Measurements from ENCODE around the gene IRF8.

The IRF8 gene

DNA sequence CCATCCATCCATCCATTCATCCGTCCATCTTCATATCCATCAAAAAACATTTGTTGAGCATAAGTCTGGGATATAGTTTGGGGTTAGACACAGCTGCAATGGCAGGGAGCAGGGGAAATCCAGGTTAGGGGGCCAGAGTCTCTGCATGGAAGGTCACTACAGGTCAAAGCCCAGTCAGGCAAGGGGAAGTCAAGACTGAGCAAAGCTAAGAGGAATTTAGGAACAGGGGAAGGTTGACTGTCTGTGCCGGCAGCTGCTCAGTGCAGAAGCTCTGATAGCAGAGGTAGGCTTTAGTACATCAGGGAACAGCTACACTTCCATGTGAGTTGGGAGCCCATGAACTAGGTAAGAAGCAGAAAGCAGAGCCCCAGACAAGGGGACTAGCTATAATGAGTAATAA lies 68.1 kb downstream of the IRF8 start:
- no peak overlapping the region for H3K4me3 ChIP-seq (ENCODE audit: low read depth, low read length)
- no peak for DNase-seq (ENCODE audit: low read depth)
- TF ChIP-seq POLR2A (IDR thresholded peaks at IDR 0.05; ENCODE audit: extremely low read depth, insufficient read length): no peak
- TF ChIP-seq MYC (IDR thresholded peaks at IDR 0.05; ENCODE audit: low read depth, low read length): no peak
- TF ChIP-seq, protein P1, sequence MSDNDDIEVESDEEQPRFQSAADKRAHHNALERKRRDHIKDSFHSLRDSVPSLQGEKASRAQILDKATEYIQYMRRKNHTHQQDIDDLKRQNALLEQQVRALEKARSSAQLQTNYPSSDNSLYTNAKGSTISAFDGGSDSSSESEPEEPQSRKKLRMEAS (IDR thresholded peaks at IDR 0.05; ENCODE audit: low read depth, low read length): no peak
- TF ChIP-seq, protein P2, sequence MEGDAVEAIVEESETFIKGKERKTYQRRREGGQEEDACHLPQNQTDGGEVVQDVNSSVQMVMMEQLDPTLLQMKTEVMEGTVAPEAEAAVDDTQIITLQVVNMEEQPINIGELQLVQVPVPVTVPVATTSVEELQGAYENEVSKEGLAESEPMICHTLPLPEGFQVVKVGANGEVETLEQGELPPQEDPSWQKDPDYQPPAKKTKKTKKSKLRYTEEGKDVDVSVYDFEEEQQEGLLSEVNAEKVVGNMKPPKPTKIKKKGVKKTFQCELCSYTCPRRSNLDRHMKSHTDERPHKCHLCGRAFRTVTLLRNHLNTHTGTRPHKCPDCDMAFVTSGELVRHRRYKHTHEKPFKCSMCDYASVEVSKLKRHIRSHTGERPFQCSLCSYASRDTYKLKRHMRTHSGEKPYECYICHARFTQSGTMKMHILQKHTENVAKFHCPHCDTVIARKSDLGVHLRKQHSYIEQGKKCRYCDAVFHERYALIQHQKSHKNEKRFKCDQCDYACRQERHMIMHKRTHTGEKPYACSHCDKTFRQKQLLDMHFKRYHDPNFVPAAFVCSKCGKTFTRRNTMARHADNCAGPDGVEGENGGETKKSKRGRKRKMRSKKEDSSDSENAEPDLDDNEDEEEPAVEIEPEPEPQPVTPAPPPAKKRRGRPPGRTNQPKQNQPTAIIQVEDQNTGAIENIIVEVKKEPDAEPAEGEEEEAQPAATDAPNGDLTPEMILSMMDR (IDR thresholded peaks at IDR 0.05; ENCODE audit: low read depth, low read length): no peak

DNA sequence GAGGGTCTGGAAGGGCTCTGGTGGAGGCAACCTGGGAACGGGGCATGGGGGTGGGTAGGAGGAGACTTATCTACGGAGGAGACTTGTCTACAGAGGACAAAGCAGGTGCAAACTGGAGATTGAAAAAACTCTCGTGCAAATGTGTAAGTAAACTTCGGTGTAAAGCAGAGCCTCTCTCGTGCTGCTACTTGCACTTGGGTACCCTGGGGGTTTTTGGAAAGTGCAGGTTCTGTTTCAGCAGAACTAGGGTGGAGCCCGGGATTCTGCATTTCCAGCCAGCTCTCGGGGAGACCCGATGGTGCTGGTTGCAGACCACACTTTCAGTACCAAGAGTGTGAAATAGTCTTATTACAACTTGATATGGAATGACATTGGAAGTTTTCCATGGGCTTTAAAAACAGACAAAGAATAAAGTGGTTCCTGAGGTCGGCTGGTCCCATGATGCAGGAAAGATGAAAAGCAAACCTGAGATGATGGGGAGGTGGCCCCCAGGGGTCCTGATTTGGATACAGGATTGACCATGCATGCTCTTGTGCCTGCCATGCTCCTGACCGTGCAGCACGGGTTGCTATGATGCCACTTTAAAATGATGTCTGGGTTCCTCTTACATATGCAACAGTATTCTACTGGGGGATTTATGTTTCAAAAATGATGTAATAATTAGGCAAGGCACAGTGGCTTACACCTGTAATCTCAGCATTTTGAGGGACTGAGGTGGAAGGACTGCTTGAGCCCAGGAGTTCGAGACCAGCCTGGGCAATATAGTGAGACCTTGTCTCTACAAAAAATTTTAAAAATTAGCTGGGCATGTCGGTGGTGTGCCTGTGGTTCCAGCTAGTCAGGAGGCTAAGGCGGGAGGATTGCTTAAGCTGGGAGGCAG lies 69.3 kb downstream of the IRF8 start:
- no peak for DNase-seq (ENCODE audit: low read depth)
- no peak overlapping the region for H3K4me3 ChIP-seq (ENCODE audit: low read depth, low read length)
- TF ChIP-seq, protein P2 (IDR thresholded peaks at IDR 0.05; ENCODE audit: low read depth, low read length): no peak
- TF ChIP-seq, protein P1 (IDR thresholded peaks at IDR 0.05; ENCODE audit: low read depth, low read length): no peak
- no peak for TF ChIP-seq POLR2A (IDR thresholded peaks at IDR 0.05; ENCODE audit: extremely low read depth, insufficient read length)
- no peak for TF ChIP-seq MYC (IDR thresholded peaks at IDR 0.05; ENCODE audit: low read depth, low read length)

GRCh38 chr16:85969159-85969558 lies 70.2 kb downstream of the IRF8 start:
- H3K4me3 ChIP-seq (ENCODE audit: low read depth, low read length): no peak overlapping the region
- TF ChIP-seq, protein P1 (IDR thresholded peaks at IDR 0.05; ENCODE audit: low read depth, low read length): no peak
- TF ChIP-seq MYC (IDR thresholded peaks at IDR 0.05; ENCODE audit: low read depth, low read length): no peak
- TF ChIP-seq, protein P2 (IDR thresholded peaks at IDR 0.05; ENCODE audit: low read depth, low read length): no peak
- no peak for TF ChIP-seq POLR2A (IDR thresholded peaks at IDR 0.05; ENCODE audit: extremely low read depth, insufficient read length)
- no peak for DNase-seq (ENCODE audit: low read depth)

DNA sequence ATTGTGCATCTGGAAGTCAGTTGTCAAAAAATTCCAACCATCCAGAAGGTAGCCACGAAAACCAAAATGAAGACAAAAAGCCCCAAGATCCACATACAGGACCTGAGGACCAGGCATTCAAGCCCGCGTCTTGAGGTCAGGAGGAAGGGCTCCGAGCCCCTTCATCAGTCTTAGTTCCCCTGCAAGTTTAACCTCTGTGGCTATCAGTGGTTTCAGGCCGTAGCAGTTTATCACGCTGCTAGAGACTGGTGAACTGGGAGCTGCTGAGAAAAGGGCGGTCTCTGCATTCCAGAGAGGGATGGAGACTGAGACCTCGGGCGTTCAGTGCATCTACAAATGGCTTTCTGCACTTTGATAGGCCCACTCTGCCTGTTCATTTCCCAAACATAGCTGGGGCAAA lies 70.6 kb downstream of the IRF8 start:
- TF ChIP-seq, protein P2 (IDR thresholded peaks at IDR 0.05; ENCODE audit: low read depth, low read length): no peak
- no peak for TF ChIP-seq POLR2A (IDR thresholded peaks at IDR 0.05; ENCODE audit: extremely low read depth, insufficient read length)
- TF ChIP-seq, protein P1 (IDR thresholded peaks at IDR 0.05; ENCODE audit: low read depth, low read length): no peak
- no peak for TF ChIP-seq MYC (IDR thresholded peaks at IDR 0.05; ENCODE audit: low read depth, low read length)
- no peak overlapping the region for H3K4me3 ChIP-seq (ENCODE audit: low read depth, low read length)
- DNase-seq (ENCODE audit: low read depth): no peak

- DNase-seq (ENCODE audit: low read depth): no peak
- TF ChIP-seq MYC (IDR thresholded peaks at IDR 0.05; ENCODE audit: low read depth, low read length) (no peak), POLR2A (IDR thresholded peaks at IDR 0.05; ENCODE audit: extremely low read depth, insufficient read length) (no peak)
- TF ChIP-seq, protein P1 (IDR thresholded peaks at IDR 0.05; ENCODE audit: low read depth, low read length): no peak
- TF ChIP-seq, protein P2 (IDR thresholded peaks at IDR 0.05; ENCODE audit: low read depth, low read length): no peak
- no peak overlapping the region for H3K4me3 ChIP-seq (ENCODE audit: low read depth, low read length)
Observed at GRCh38 chr16:85970016-85970733, 71.2 kb downstream of the IRF8 start.
